T-helper 1 cell (primary cell): ENCODE data around the gene EEF1A2.
A peak's percentile ranks its signal among the peaks of the same experiment; 100 is the strongest.

Experiments used
- DNase-seq, 5 donors: peaks; one replicate each; pipeline ENCODE4 v3.0.0-alpha.2; 2012 to 2020
- total RNA-seq, 4 donors: gene quantifications; one replicate each; lab custom pipeline; 2026; lab: John Stamatoyannopoulos, UW

EEF1A2 gene
- 0.54 to 1.2 (median 0.98) reads per million in 4 donors for total RNA-seq

DNA sequence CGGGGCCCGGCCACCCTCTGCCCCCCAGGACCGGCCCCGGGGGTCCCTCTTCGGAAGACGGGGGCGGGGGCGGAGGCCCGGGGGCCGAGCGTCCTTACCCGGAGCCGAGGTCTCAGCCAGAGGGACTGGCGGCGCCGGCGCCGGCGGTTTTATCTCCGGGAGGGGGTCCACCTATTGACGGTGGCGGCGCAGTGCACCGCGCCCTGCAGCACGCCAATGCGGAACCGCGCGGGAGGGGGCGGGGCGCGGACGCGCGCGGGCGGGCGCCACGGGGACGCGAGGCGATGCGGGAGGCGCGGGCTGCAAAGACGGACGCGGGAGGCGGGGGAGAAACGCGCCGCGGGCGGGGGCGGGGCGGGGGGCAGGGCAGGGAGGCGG lies at the start of gene EEF1A2:
Gene EEF1A2 (minus strand): TSS at position 124 of the 378 bp plus-strand sequence. CDS start 1,320 bp downstream, outside the sequence.
- peak in 4 of 5 donors; percentile 40 to 64 (median 48) for DNase-seq

DNA sequence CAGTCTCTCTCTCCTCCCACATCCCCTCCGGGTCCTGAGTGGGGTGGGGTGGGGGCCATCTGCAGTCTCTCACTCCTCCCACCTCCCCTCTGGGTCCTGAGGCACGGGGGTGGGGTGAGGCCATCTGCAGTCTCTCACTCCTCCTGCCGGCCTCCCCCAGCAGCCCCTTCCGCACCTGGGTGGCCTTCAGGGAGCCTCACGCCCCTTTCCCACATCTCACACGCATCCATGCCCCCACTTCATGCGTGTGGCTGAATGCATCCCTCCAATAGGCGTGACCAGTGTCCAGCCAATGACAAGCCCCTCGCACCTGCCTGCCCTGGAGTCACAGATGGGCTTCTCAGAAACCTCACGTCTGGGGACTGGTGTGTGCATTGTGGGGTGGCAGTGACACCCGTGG lies 49.7 kb upstream of the EEF1A2 start:
- no peak for DNase-seq

DNA sequence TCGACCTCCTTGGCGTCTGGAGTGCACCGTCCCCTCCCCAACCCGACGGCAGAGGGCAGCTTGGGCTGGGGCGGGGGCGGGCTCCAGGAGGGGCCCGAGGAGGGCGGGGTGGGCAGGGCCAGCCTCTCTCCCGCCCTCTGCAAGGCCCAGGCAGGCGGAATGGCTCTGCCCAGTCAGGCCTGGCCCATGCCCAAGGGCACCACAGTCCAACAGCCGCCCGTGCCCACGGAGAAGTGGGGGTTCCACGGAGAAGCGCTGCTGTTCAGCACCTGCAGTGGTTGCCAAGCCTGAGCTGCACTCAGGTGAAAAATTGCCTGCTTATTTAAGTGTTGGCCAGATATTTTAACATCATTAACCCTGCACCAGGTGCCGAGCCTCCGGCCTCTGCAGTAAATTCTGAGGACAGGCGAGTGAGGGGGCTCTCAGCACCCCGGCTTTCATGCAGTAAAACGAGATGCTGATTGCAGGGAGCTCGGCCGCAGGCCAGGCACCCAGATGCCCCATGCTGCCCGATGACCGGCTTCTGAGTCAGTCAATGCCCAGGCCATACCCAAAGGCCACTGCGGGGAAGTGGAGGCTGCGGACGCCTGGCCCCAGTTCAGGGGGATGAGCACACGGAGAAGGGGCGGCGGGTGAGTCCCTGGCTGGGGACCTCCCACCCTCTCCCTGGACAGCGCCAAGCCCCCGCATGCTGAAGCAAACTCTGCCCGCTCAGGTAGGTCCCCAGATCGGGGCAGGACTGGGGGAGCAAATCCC lies 49.0 kb upstream of the EEF1A2 start, which contains the start of gene SRMS:
Gene SRMS (minus strand): TSS at position 25 of the 756 bp plus-strand sequence. CDS start 286 bp downstream, outside the sequence.
- DNase-seq = no peak

DNA sequence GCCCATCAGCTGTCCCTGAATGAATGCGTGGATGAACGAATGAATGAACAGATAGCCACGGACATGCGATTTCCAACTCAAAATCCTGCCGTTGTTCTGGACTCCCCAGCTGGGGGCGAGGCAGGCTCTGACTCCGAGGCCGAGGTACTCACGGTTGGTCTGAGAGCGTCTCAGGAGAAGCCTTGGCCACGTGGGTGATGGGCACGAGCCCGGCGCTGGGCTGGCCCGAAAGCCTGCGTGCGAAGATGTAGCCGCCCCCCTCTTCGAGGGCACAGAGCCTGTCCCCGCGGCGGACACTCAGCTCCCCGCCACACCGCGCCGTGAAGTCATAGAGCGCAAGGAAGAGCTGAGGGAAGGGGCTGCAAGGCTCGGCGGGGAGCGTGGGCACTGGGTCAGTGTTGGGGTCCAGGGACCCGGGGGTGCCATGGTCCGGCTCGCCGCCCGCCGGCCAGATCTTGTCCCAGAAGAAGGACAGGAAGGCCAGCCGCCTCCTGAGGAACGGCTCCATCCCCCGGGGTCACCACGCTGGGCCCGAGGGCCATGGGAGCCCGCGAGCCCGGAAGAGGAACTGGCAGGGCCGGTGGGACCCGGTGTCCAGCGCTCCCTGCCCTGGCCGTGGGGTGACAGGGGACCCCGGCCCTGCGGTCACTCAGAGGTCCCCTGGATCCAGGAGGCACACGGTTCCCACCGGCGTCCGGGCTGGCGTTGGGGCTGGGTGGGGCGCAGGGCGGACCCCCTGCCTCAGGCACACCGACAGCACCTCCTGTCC lies 48.3 kb upstream of the EEF1A2 start:
- DNase-seq = no peak

DNA sequence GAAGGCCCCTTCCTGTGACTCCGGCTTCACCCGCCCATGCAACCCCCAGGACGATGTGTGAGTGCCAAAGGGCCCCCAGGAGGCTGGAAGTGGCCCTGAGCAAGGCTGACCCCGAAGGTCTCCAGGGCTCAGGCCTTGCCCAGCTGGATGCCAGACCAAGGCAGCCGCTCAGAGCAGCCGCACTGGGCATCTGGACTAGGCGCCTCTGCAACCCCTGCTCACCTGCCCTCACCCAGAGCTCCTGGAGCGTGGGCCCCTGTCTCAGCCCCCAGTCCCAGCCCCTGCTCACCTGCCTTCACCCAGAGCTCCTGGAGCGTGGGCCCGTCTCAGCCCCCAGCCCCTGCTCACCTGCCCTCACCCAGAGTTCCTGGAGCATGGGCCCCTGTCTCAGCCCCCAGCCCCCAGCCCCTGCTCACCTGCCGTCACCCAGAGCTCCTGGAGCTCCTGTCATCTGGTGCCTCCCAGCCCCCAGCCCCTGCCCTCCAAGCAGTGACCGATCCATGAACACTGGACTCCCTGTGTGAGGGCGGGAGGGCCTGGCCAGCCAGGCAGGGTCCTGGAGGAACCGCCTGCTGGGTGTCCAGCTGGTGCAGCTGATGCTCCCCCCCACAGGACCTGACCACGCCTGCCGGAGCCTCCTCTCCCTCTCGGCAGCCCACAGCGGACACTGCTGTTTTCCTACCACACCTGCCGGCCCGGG lies 47.5 kb upstream of the EEF1A2 start:
- no peak for DNase-seq

DNA sequence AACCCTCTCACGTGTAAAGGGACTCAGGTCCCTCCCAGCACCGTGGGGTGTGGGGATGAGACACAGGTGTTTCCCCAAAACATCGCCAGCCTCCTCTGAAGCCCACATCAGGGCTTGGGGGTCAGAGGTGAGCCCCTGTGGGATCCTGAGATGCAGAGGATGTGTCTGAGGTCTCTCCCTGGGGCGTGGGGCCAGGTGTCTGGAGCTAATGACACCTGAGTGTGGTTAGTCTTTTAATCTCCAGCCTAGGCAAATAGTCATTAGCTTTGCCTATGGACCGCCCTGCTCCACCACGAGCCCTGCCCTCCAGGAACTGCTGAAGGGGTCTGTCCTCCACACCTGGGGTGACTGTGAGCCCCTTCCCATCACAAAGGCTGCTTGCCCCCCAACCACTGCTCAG lies 46.9 kb upstream of the EEF1A2 start:
- DNase-seq = no peak

DNA sequence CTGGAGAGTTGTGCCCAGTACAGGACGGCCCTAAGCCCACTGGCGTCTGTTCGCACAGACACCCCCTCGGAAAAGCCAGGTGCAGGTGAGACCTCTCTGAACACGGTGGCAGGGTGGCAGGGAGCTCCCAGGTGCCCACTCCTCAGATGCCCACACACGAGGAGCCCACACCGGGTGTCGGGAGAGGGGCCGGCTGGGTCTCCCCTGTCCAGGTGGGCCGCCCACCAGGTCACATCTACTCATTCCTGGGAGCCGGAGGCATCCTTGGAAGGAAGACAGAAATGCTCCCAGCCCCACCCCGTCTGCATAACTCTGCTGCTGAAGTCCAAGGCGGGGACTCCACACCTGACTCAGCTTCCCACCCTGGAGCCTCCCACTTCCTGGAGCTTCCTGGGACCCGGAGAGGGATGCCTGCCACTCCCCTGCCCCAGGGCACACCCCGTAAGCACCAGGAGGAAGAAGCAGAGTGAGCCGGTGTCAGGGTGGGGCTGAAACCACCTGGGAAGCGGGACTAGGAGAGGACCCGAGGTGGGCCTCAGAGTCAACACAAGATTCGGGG lies 46.2 kb upstream of the EEF1A2 start:
- DNase-seq = no peak

DNA sequence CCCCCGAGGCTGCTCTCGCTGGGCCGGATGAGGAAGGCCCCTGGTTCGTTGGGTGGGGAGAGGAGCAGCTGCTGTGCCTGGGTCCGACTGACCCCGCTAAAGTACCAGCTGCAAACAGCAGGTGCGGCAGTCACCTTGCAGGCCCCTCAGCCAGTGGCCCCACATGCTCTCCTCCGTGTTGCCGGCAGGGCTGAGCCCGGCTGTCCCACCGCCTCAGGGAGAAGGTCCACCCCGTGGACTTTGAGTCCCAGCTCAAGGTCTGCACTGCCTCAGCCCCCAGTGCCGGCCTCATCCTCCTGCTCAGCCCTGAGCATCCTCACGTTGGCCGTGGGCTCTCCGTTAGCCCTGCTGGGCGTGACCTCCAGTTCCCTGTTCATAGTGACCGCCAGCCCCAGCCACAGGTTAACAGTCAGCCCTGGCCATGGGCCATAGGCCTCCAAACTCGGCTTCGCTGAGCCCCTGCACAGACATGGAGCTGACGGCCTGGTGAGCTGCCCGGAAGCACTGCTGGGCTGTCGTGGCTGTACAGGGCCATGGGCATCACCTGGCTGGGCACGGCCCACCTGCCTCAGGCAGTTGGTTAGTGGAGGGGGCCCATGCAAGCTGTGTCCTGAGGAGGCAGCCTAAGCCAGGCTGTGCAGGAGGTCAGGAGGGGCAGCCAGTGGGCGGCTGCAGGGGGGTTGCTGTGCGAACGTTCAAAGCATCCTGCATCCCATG lies 45.5 kb upstream of the EEF1A2 start:
- DNase-seq = no peak

DNA sequence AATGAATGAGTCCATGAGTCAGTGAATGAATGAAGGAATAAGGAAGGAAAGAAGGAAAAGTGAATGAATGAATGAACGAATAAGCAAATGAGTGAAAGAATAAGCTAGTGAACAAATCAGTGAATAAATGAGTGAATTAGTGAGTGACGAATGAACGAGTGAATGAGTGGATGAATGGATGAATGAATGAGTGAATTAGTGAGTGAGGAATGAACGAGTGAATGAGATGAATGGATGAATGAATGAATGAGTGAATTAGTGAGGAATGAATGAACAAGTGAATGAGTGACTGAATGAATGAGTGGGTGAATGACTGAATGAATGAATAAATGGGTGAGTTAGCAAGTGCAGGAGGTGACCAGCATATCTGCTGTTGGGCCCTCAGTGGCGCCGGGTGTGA lies 44.9 kb upstream of the EEF1A2 start:
- no peak for DNase-seq

DNA sequence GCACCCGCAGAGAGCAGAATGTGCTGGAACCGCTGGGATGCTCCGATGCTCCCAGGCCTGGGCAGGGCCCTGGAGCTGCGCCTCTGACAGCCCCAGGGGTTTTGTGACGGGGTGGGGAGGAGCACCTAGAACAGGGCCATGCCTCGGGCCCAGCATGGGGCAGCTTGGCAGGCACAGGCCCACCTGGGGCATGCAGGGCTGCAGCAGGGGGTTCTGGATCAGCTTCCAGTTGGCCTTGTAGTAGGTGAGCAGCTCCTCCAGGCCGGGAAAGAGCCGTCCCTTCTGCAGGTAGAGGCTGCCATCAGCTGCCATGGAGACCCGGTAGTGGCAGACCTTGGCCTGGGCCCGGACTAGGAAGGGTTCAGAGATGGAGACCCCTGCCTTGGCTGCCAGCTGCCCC lies 44.2 kb upstream of the EEF1A2 start:
- DNase-seq = no peak

DNA sequence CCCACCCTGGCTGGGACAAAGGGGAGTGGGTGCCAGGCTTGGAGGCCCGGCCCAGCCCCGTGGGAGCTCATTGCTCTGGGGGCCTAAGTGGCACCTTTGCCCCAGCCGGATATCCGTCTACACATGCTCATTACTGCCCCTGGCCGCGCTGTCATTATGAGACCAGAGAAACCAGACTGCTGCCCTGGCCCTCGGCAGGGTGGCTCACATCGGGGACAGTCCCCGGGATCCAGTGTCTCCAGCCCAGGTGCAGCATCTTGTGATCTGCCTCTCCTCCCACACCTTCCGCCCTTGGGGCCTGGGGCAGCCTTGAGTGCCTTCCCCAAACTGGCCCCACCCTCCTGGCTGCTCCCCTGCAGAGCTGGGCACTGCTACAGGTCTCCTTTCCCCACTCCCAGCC lies 43.8 kb upstream of the EEF1A2 start:
- no peak for DNase-seq

DNA sequence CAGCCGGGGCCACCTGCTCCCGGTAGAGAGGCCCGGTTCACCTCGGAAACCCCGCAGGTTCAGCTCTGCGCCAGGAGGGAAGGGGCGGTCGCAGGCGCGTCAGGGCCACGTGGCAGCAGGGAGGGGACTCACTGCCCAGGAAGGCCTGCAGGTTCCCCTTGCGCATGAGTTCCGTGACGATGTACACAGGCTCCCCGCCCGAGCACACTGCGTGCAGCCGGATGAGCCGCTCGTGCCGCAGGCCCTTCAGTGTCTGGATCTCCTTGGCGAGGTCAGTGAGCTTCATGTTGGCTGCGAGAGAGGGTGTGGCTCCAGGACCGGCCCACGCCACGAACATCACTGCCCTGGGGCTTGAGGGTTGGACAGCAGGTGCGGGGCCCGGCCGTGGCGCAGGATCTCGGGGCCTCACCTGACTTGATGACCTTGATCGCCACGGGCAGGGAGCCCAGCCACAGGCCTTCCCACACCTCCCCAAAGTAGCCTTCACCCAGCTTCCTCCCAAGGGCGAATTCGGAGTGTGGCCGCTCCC lies 43.2 kb upstream of the EEF1A2 start:
- no peak for DNase-seq

DNA sequence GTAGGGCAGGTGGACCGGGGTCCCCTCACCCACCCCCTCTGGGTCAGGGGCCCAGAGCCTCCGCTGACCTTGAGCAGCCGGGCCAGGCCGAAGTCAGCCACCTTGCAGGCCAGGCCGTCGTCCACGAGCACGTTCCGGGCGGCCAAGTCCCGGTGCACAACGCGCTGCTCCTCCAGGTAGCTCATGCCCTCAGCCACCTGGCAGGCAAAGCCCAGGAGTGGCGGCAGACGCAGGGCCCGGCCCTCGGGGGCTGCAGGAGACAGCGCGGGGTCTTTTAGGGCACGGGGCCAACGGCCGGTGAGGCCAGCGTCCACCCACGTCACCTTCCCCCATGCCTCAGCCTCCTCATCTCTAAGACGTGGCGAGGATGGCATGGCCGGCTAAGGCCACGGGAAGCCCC lies 42.5 kb upstream of the EEF1A2 start:
- no peak for DNase-seq

DNA sequence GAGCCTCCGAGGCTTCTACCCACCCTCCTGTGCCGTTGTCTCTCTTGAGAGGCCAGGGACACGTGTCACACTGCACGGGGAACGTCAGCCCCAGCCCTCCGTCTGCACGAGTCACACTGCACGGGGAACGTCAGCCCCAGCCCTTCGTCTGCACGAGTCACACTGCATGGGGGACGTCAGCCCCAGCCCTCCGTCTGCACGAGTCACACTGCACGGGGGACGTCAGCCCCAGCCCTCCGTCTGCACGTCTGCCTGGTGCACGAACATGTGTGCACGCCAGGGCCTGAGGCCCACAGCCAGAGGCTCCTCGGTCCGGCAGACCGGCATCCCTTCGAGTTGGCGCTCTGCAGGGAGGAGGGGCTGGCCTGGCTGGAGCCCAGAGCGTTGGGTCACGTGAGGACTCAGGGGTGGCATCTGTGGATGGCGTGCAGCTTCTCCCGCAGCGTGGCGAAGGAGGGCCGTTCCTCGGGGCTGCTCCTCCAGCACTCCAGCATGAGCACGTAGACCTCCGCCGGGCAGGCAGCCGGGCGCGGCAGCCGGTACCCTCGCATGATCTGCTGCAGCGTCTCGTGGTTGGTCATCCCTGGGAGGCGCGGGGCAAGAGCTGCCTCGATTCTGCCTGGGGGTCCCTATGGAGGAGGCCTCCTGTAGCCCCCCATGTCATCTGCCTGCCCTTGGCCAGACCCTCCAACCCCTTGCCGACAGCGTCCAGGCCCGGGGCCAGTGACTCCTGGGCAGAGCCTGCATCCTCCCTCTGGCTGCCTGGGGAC lies 41.7 kb upstream of the EEF1A2 start:
- DNase-seq = no peak

DNA sequence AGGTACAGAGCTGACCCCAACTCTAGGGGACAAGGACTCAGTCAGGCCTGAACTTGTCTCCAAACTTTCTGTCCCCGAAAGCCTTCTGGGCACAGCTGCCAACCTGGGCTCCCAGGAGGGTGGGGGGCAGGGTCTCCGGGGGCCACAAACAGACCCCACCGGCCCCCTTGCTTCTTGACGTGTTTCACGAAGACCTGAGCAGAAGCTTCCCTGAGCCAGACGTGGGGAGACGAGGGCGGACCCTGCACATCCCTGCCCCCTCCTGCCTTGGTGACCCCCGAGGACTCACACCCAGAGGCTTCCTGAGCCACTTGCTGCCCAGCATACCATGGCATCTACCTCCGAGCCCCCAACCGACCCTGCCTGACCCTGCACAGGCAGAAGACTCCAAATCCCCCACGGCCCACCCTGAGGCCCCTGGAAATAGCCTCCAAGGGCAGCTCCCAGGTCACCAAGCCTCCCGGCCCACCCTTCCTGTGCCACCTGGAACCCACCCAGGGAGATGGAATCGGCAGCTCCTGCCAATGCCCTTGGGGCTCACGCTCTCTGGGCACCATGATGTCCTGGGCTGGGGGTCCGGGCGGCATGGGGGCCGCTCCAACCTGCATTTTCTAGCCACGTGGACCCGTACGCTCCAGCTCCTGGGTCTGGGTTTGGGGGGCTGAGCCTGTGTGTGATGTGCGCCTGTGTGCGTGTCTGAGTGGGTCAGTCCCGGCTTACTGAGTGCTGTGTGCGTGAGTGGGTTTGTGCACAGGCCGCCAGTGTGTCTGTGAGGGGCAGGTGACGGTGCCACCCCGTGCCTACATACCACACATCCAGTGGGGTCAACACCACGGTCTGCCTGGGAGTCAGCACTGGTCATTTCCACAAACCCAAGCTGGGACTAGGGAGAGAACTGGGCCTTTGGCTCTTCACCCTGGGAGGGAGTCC lies 40.8 kb upstream of the EEF1A2 start:
- no peak for DNase-seq

DNA sequence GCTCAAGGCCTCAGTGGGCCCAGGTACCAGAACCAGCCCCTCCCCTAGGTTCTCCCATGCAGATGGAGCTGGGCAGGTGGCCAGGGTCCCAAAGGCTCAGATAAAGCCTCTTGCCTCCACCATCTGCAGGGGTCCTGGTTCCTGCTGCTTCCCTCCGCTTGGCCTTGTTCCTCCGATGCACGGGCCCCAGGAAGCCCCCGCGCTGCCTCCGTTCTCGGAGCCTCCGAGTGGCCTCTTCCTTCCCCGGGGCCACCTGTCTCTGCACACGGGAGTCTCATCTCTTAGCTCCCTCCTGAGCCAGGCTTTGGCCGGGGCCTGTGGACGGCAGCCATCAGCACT lies 40.2 kb upstream of the EEF1A2 start:
- no peak for DNase-seq

DNA sequence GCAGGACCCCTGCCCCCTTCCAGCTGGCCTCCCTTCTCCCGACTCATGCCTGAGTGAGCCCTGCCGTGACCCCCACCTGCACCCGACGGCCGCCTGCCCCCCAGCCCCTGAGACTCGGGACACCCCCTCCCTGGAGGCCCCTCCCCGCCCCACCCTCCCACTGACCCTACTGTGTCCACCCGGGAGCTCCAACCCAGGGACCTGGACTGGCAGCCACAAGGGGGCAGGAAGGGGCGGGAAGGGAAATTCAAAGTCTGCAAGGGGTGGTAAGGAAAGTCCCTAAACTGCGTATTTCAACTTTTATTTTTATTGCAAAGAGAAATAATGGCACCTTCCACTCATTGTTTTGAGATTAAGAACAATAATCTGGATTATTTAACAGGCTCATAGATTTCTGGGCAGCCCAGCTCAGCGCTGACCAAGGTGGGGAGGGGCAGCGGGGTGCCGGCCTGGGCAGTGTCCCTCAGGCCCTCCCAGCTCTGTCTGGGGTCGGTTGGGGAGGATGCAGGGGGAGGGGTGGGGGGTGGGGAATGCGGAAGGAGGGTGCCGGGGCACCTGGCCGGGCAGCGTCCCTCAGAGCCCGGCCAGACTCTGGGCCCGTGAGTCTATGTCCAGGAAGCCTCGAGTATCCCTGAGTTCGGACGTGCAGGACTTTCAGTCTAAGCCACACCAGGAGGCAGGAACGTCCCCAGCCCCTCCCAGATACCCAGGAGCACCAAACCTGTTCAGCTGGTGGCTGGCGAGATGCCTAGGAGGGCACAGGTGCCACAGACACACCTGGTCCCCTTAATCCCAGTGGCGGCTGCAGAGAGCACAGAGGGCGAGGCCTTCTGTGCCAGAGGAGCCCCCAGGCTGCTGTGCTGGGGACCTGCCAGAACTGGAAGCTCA lies 39.6 kb upstream of the EEF1A2 start:
- peak in 3 of 5 donors; percentile 38 to 45 (median 41) for DNase-seq

DNA sequence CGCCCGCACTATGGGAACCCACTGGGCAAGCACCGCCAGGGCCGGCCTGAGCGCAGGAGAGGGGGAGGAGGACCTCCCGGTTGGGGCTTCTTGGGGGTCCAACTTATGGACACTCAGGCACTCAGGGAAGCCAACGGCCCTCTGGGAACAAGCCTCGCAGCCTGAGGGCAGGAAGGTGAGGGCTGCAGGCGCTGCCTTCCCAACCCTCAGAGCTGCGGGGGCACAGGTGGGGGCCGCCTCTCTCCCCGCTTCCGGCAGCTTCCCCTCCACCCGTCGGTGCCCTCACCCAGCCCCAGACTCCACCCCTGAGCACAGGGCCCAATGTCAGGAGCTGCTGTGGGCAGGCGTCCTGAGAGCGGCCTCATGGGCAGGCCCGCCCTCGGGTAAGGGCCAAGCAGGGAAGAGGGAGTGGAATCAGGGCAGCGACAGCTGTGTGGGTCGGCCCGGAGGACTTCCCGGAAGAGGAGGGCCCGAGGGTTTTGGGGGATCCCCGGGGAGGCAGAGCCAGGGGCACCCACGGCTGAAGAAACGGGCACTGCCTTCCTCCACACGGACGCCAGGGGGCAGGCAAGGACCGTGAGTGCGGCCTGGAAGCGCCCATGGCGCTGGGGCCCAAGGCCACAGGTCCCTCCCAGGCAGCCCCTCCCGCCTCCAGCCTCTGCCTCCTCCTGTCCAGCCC lies 38.8 kb upstream of the EEF1A2 start:
- DNase-seq = peak; percentile 82 to 97 (median 89)
